HepG2 (cell line): ENCODE data around the gene B4GALT3. TPM values are rescaled to one million over a fixed set of nuclear protein-coding genes. Genes with fewer than 3 reads are reported as not detected.
A peak's percentile ranks its signal among the peaks of the same experiment; 100 is the strongest.

ENCODE experiments used
- ATAC-seq: fragments of 200-7000 bp; cut with Tn5 transposase; 3 replicates; pipeline ENCODE4 v1.9.1; 2020; ENCODE audit warnings: mild to moderate bottlenecking, moderate library complexity
- BruUV-seq: library from RNA; stranded (reverse); fragments of 400-500 nt; replicated peaks from 2 replicates; lab custom pipeline; 2021; lab: Mats Ljungman, UMichigan
- CTCF ChIA-PET: fragments of 300-600 bp; formaldehyde crosslinking; extraction: SDS; loops from one replicate; lab custom pipeline; 2021; ENCODE audit warnings: low total read pairs, inconsistent platforms, low intra/inter-chr PET ratio; lab: Yijun Ruan, JAX
- POLR2A ChIA-PET: fragments of 350-600 bp; sonication (Branson Sonifier 250); formaldehyde crosslinking; loops from one replicate; lab custom pipeline; 2020; ENCODE audit warnings: antibody characterized with exemption, inconsistent platforms; lab: Yijun Ruan, JAX
- DNase-seq: peaks from one replicate; pipeline ENCODE4 v3.0.0-alpha.2; 2015; ENCODE audit warnings: low spot score
- FAIRE-seq: peaks from 3 replicates; lab custom pipeline; 2011; peaks lifted over from hg19 to GRCh38; lab: Jason Lieb, UNC
- H2AFZ ChIP-seq: one replicate; pipeline ENCODE4 v1.6.1; 2011; ENCODE audit warnings: low read length, inconsistent platforms
- H3K27ac ChIP-seq: fragments of 300-600 bp; 3 replicates; pipeline ENCODE4 v1.8.0; 2011; ENCODE audit warnings: mixed run types, mild to moderate bottlenecking, mixed read lengths, low read length, inconsistent platforms; ENCODE audit not compliant: insufficient read depth; ENCODE audit errors: extremely low read length
- H3K27me3 ChIP-seq, 2 experiments: fragments of 200-600 bp in 1 of 2; 2 replicates in 1 of 2; 3 replicates in 1 of 2; pipeline versions ENCODE4 v1.6.0 to v1.8.0; 2011; ENCODE audit warnings: low read length in 2 of 2, mild to moderate bottlenecking in 2 of 2, moderate library complexity in 2 of 2, inconsistent platforms in 1 of 2; ENCODE audit not compliant: insufficient read depth in 2 of 2, control insufficient read depth in 1 of 2
- H3K36me3 ChIP-seq, 2 experiments: fragments of 200-600 bp in 1 of 2; replicated peaks in 1 of 2; 2 replicates in 1 of 2; 3 replicates in 1 of 2; pipeline versions ENCODE4 v1.5.1 to v1.8.0; 2011; ENCODE audit warnings: low read length in 2 of 2, inconsistent platforms in 1 of 2; ENCODE audit not compliant: insufficient read depth in 2 of 2, control insufficient read depth in 1 of 2
- H3K4me1 ChIP-seq: 2 replicates; pipeline ENCODE4 v1.5.1; 2012; ENCODE audit warnings: low read length, inconsistent platforms; ENCODE audit not compliant: insufficient read depth
- H3K4me2 ChIP-seq: 2 replicates; pipeline ENCODE4 v1.6.0; 2011; ENCODE audit warnings: low read depth, low read length, inconsistent platforms
- H3K4me3 ChIP-seq, 3 experiments: fragments of 200-600 bp in 1 of 3; sonication (generic), shearing (Covaris generic) in 1 of 3; replicated peaks in 1 of 3; 2 replicates each; pipeline ENCODE4 v1.5.1; 2011 to 2016; ENCODE audit warnings: low read length in 3 of 3, inconsistent platforms in 2 of 3, low read depth in 2 of 3, mild to moderate bottlenecking in 2 of 3, control low read depth in 1 of 3, mixed read lengths in 1 of 3; ENCODE audit not compliant: insufficient read depth in 1 of 3
- H3K79me2 ChIP-seq: one replicate; pipeline ENCODE4 v1.6.1; 2011; ENCODE audit warnings: low read length, inconsistent platforms; ENCODE audit not compliant: insufficient read depth
- H3K9ac ChIP-seq: 2 replicates; pipeline ENCODE4 v1.6.0; 2011; ENCODE audit warnings: mild to moderate bottlenecking, low read depth, low read length, inconsistent platforms; ENCODE audit not compliant: insufficient read depth
- H3K9me3 ChIP-seq: 2 replicates; pipeline ENCODE4 v1.5.1; 2012; ENCODE audit warnings: mild to moderate bottlenecking, low read length
- H4K20me1 ChIP-seq: 2 replicates; pipeline ENCODE4 v1.6.0; 2011; ENCODE audit warnings: inconsistent platforms, mild to moderate bottlenecking, low read length, moderate library complexity; ENCODE audit not compliant: insufficient read depth
- ARNTL ChIP-seq: sonication (generic); formaldehyde crosslinking; IDR thresholded peaks from 2 replicates; pipeline ENCODE4 v1.4.0; 2020; ENCODE audit warnings: mild to moderate bottlenecking, missing genetic modification reagents
- ELF3 ChIP-seq: IDR thresholded peaks from 2 replicates; pipeline ENCODE4 v1.6.1; 2016; ENCODE audit warnings: missing genetic modification reagents, missing compliant biosample characterization
- GATAD1 ChIP-seq: IDR thresholded peaks from 2 replicates; pipeline ENCODE4 v1.6.1; 2016; ENCODE audit warnings: missing genetic modification reagents, missing compliant biosample characterization
- KLF16 ChIP-seq, 2 experiments: sonication (generic) in 1 of 2; formaldehyde crosslinking in 1 of 2; IDR thresholded peaks; 2 replicates each; pipeline versions ENCODE4 v1.6.1 to v1.8.0; 2016 to 2023; ENCODE audit warnings: missing genetic modification reagents in 2 of 2, missing compliant biosample characterization in 1 of 2
- MLXIP ChIP-seq: sonication (generic); formaldehyde crosslinking; IDR thresholded peaks from 2 replicates; pipeline ENCODE4 v1.9.0; 2021; ENCODE audit warnings: missing genetic modification reagents, borderline replicate concordance
- NCOR1 ChIP-seq: fragments of 200-600 bp; sonication (generic); IDR thresholded peaks from 2 replicates; pipeline ENCODE4 v1.7.0; 2017; ENCODE audit warnings: antibody characterized with exemption, low read length, borderline replicate concordance
- NR2F2 ChIP-seq: IDR thresholded peaks from 2 replicates; pipeline ENCODE4 v1.6.1; 2012; ENCODE audit warnings: low read depth, inconsistent platforms, borderline replicate concordance
- REXO4 ChIP-seq: sonication (generic); formaldehyde crosslinking; IDR thresholded peaks from 2 replicates; pipeline ENCODE4 v1.8.0; 2022; ENCODE audit warnings: missing genetic modification reagents, mild to moderate bottlenecking, borderline replicate concordance
- TEAD3 ChIP-seq: optimal IDR thresholded peaks from 2 replicates; pipeline ENCODE3; 2016; ENCODE audit warnings: borderline replicate concordance
- XRCC5 ChIP-seq: fragments of 200-400 bp; formaldehyde crosslinking; optimal IDR thresholded peaks from 2 replicates; pipeline ENCODE3; 2017; ENCODE audit warnings: mild to moderate bottlenecking, low read length
- ZNF382 ChIP-seq: sonication (generic); formaldehyde crosslinking; IDR thresholded peaks from 2 replicates; pipeline ENCODE4 v1.5.0; 2020; ENCODE audit warnings: missing genetic modification reagents, mild to moderate bottlenecking, borderline replicate concordance
- ZNF512B ChIP-seq: sonication (generic); formaldehyde crosslinking; IDR thresholded peaks from 2 replicates; pipeline ENCODE4 v1.5.1; 2020; ENCODE audit warnings: missing genetic modification reagents, mild to moderate bottlenecking, borderline replicate concordance
- ZNF639 ChIP-seq: conservative IDR thresholded peaks from 2 replicates; pipeline ENCODE4 v1.6.1; 2018; ENCODE audit warnings: missing genetic modification reagents
- ZNF746 ChIP-seq: sonication (generic); formaldehyde crosslinking; IDR thresholded peaks from 2 replicates; pipeline ENCODE4 v1.8.0; 2022; ENCODE audit warnings: mild to moderate bottlenecking, missing genetic modification reagents
- WGBS: methylation state at CpG from one replicate; pipeline ENCODE4 v1.1.6; 2017; ENCODE audit warnings: low lambda C conversion rate; 5-methylcytosine and 5-hydroxymethylcytosine counted together
- in situ Hi-C: cut with HindIII; loops from 2 replicates; pipeline ENCODE4 v1.10.0; 2017; ENCODE audit warnings: low pct_unique_long_range_greater_than_20kb; ENCODE audit not compliant: extremely low pct_ligation_motif_present
- intact Hi-C: fragments of 100-400 bp; cut with micrococcal nuclease; formaldehyde crosslinking; loops from one replicate; pipeline ENCODE4 v1.10.0; 2022; ENCODE audit not compliant: unreplicated experiment
- polyA plus RNA-seq, 8 experiments: library from polyadenylated mRNA; depleted of rRNA in 3 of 8; stranded (reverse) in 7 of 8; unstranded in 1 of 8; fragments of >200 nt; fragmentation: Illumina TruSeq in 4 of 8; extraction: Trizol in 4 of 8; gene quantifications; 2 replicates each; pipeline versions ENCODE4 v1.2.1 to v1.2.3, GENCODE V29; 2011 to 2016; ENCODE audit warnings: low read depth in 4 of 8, missing spikeins in 1 of 8, mixed read lengths in 1 of 8; ENCODE audit not compliant: insufficient read depth in 1 of 8
- total RNA-seq, 5 experiments: library from RNA; depleted of rRNA; stranded (reverse); fragments of >200 nt; fragmentation: Illumina TruSeq; extraction: Trizol; gene quantifications; 2 replicates each; pipeline ENCODE4 v1.2.3, GENCODE V29; 2016; ENCODE audit warnings: low read depth in 1 of 5

Gene B4GALT3
- total and polyA plus RNA-seq, 2 of the 13 experiments (the other 11 are each of a cell fraction or from before 2014, with no cell fraction given), result 35.6 to 40.4 TPM

GRCh38 chr1:161218301-161219077 is 41.2 kb upstream of the B4GALT3 start:
- in situ Hi-C loops, result no loop called here
- WGBS, result 8% methylated on average over 6 of the region's 8 CpGs
- TF ChIP-seq ARNTL, result peak; percentile 75
- TF ChIP-seq GATAD1 (CRISPR knock-in tag), result peak; percentile 45; the same call in 1 of the 2 replicates
- TF ChIP-seq XRCC5, result peak; percentile 24
- 0 out of 2 replicates have a peak, but pooled peaks have one; percentile 17 for TF ChIP-seq MLXIP (CRISPR knock-in tag)
- peak in 1 of 2 experiments; percentile 8; a peak in 1 of 4 replicates for TF ChIP-seq KLF16 (CRISPR knock-in tag; IDR thresholded peaks at IDR 0.05)
- peak; percentile 45; the same call in 1 of the 2 replicates for TF ChIP-seq NCOR1
- no peak for TF ChIP-seq NR2F2
- TF ChIP-seq TEAD3 (CRISPR knock-in tag), result peak; percentile 66
- no peak for TF ChIP-seq ZNF382 (CRISPR knock-in tag)
- TF ChIP-seq ZNF746 (CRISPR knock-in tag), result peak; percentile 82
- TF ChIP-seq REXO4 (CRISPR knock-in tag), result no peak
- TF ChIP-seq ZNF639 (CRISPR knock-in tag), result no peak
- no peak for TF ChIP-seq ZNF512B (CRISPR knock-in tag)
- TF ChIP-seq ELF3, result peak; percentile 68; the same call in 1 of the 2 replicates

More at GRCh38 chr1:161218301-161219077, 41.2 kb upstream of the B4GALT3 start:
- Histone ChIP-seq H4K20me1 (peaks cover 11% of the 10 kb centered on the region), H3K9me3 (no peaks in the 10 kb centered on the region), H3K36me3 (peaks cover 1 to 25% of the 10 kb centered on the region in 2 experiments; a peak in 3 of 5 replicates), H2AFZ (no peak overlapping the region), H3K27ac (peak overlapping the region; percentile 99), H3K4me3 (peak overlapping the region; percentile 26 to 63 (median 29); a peak in 5 of 6 replicates), H3K79me2 (peaks cover 19% of the 10 kb centered on the region), H3K9ac (peak overlapping the region; percentile 67), H3K4me2 (peak overlapping the region; percentile 87), H3K4me1 (peaks cover 65% of the 10 kb centered on the region), H3K27me3 (no peaks in the 10 kb centered on the region; a peak in 1 of 5 replicates)
- FAIRE-seq (peak; percentile 86), DNase-seq (peak; percentile 88), ATAC-seq (peak; percentile 48)
- ChIA-PET CTCF (no interaction called here), POLR2A (interaction anchor here (0.8 to 12.5 kb wide), 11 partner anchors 9 to 194 kb away, joined by 3 to 357 read pairs (median 9); partner anchors contain the start of genes ADAMTS4, NDUFS2 and SDHC)
- intact Hi-C loops, result no loop called here
- BruUV-seq, result no TSS peak
